Gastroesophageal sphincter (tissue), 4 donors: Measurements from ENCODE around the gene FBXL19. TPM values are rescaled to one million over a fixed set of nuclear protein-coding genes. Genes with fewer than 3 reads are reported as not detected.
A peak's percentile ranks its signal among the peaks of the same experiment; 100 is the strongest.
"Not testable (repeated sequence)": the region's sequence is repeated elsewhere in the genome, so short reads cannot be mapped to it uniquely, and the experiment has no call there.

Experiments used
- ATAC-seq: fragments of 150-250 bp; one replicate; pipeline ENCODE4 v1.9.1; 2016; ENCODE audit warnings: mild to moderate bottlenecking, moderate library complexity
- H3K27ac ChIP-seq, 4 donors: fragments of 200-600 bp; sonication (generic) in 3 of 4; 1 replicate in 3 of 4; 2 replicates in 1 of 4; pipeline ENCODE4 v1.5.1; 2016 to 2019
- H3K27me3 ChIP-seq: fragments of 200-600 bp; sonication (generic); one replicate; pipeline ENCODE4 v1.5.1; 2019
- H3K36me3 ChIP-seq, 2 donors: fragments of 200-600 bp; sonication (generic); one replicate each; pipeline ENCODE4 v1.5.1; 2019; ENCODE audit warnings: control low read depth in 1 of 2
- H3K4me1 ChIP-seq, 3 donors: fragments of 200-600 bp; sonication (generic); 1 replicate in 2 of 3; 2 replicates in 1 of 3; pipeline ENCODE4 v1.5.1; 2016 to 2019; ENCODE audit warnings: control low read depth in 2 of 3
- H3K4me3 ChIP-seq, 2 donors: fragments of 200-600 bp; sonication (generic); one replicate each; pipeline ENCODE4 v1.5.1; 2019; ENCODE audit warnings: mild to moderate bottlenecking in 1 of 2, moderate library complexity in 1 of 2
- H3K9me3 ChIP-seq, 3 donors: fragments of 200-600 bp; sonication (generic); one replicate each; pipeline ENCODE4 v1.5.1; 2017 to 2019; ENCODE audit warnings: control low read depth in 2 of 3
- EP300 ChIP-seq: sonication (generic); formaldehyde crosslinking; IDR thresholded peaks from one replicate; pipeline ENCODE4 v1.6.1; 2017; ENCODE audit warnings: antibody characterized with exemption, mild to moderate bottlenecking
- POLR2A ChIP-seq, 2 donors: fragments of 450-650 bp; IDR thresholded peaks; one replicate each; pipeline ENCODE4 v1.6.1; 2017; ENCODE audit warnings: antibody characterized with exemption in 2 of 2, mild to moderate bottlenecking in 2 of 2, moderate library complexity in 1 of 2
- POLR2AphosphoS5 ChIP-seq: sonication (generic); formaldehyde crosslinking; IDR thresholded peaks from one replicate; pipeline ENCODE4 v1.6.1; 2017; ENCODE audit warnings: antibody characterized with exemption
- WGBS, 2 donors: methylation state at CpG; one replicate each; pipeline ENCODE4 v1.1.5; 2018; ENCODE audit warnings: low coverage in 1 of 2; 5-methylcytosine and 5-hydroxymethylcytosine counted together
- total RNA-seq, 4 donors: library from RNA; depleted of rRNA; stranded (reverse); fragments of >200 nt; gene quantifications; one replicate each; pipeline ENCODE4 v1.1.0, GENCODE V29; 2016
- TF ChIP-seq, protein P1 (sequence below), 4 experiments: fragments of 200-600 bp in 2 of 4; fragments of 450-650 bp in 2 of 4; sonication (generic) in 1 of 4; IDR thresholded peaks; one replicate each; pipeline ENCODE4 v1.5.1; 2017 to 2019; ENCODE audit warnings: antibody characterized with exemption in 4 of 4, mild to moderate bottlenecking in 2 of 4, moderate library complexity in 2 of 4

The FBXL19 gene
- total RNA-seq, 4 donors from 2014 or later: 10.0 to 23.5 (median 11.9) TPM

DNA sequence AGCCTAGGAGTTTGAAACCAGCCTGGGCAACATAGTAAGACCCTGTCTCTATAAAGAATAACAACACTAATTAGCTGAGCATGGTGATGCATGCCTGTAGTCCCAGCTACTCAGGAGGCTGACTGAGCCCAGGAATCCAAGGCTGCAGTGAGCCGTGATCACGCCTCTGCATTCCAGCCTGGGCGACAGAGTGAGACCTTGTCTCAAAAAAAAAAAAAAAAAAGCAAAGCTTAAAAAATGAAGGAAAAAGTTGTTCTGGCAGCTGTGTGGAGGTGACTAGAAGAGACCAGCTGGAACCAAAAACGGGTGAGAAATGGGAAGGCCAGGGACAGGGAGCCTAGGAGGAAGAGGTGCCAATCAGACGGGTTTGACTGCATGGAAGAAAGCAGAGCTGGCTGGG is 33.7 kb upstream of the FBXL19 start:
- no peaks in the 10 kb centered on the region for H3K27me3 ChIP-seq
- H3K4me3 ChIP-seq: no peak overlapping the region
- peaks cover 0 to 79% of the 10 kb centered on the region in 2 donors for H3K36me3 ChIP-seq
- TF ChIP-seq EP300 (no peak), POLR2AphosphoS5 (no peak), POLR2A (IDR thresholded peaks at IDR 0.05) (no peak)
- TF ChIP-seq, protein P1, sequence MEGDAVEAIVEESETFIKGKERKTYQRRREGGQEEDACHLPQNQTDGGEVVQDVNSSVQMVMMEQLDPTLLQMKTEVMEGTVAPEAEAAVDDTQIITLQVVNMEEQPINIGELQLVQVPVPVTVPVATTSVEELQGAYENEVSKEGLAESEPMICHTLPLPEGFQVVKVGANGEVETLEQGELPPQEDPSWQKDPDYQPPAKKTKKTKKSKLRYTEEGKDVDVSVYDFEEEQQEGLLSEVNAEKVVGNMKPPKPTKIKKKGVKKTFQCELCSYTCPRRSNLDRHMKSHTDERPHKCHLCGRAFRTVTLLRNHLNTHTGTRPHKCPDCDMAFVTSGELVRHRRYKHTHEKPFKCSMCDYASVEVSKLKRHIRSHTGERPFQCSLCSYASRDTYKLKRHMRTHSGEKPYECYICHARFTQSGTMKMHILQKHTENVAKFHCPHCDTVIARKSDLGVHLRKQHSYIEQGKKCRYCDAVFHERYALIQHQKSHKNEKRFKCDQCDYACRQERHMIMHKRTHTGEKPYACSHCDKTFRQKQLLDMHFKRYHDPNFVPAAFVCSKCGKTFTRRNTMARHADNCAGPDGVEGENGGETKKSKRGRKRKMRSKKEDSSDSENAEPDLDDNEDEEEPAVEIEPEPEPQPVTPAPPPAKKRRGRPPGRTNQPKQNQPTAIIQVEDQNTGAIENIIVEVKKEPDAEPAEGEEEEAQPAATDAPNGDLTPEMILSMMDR (IDR thresholded peaks at IDR 0.05): no peak
- 69 to 79% methylated on average over 3 to 5 of the region's 5 CpGs for WGBS, 2 donors
- no peaks in the 10 kb centered on the region for H3K9me3 ChIP-seq
- no peak overlapping the region for H3K27ac ChIP-seq
- peaks cover 0 to 21% (median 13%) of the 10 kb centered on the region in 3 donors for H3K4me1 ChIP-seq
- ATAC-seq: no peak

DNA sequence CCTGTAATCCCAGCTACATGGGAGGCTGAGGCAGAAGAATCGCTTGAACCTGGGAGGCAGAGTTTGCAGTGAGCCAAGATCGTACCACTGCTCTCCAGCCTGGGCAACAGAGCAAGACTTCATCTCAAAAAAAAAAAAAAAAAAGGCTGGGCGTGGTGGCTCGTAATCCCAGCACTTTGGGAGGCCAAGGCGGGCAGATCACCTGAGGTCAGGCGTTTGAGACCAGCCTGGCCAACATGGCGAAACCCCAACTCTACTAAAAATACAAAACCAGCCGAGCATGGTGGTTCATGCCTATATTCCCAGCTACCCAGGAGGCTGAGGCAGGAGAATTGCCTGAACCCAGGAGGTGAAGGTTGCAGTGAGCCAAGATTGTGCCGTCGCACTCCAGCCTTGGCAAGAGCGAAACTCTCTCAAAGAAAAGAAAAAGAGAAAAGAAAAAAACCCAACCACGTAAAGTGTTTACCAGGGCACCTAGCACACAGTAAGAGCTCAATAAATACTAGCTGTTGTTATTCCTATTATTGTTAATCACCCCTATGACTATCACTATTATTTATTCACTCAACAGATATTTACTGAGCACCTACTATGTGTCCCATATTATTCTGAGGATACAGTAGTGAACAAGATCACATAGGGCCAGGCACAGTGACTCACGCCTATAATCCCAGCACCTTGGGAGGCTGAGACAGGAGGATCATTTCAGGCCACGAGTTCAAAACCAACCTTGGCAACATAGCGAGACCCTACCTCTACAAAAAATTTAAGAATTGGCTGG is 32.1 kb upstream of the FBXL19 start:
- not testable (repeated sequence) for H3K27ac ChIP-seq, H3K9me3 ChIP-seq, ATAC-seq, H3K27me3 ChIP-seq, H3K4me3 ChIP-seq
- H3K4me1 ChIP-seq: peaks cover 0 to 36% (median 22%) of the 10 kb centered on the region in 3 donors
- 89 to 94% methylated on average over 5 to 8 of the region's 15 CpGs for WGBS, 2 donors
- H3K36me3 ChIP-seq: peaks cover 0 to 64% of the 10 kb centered on the region in 2 donors

DNA sequence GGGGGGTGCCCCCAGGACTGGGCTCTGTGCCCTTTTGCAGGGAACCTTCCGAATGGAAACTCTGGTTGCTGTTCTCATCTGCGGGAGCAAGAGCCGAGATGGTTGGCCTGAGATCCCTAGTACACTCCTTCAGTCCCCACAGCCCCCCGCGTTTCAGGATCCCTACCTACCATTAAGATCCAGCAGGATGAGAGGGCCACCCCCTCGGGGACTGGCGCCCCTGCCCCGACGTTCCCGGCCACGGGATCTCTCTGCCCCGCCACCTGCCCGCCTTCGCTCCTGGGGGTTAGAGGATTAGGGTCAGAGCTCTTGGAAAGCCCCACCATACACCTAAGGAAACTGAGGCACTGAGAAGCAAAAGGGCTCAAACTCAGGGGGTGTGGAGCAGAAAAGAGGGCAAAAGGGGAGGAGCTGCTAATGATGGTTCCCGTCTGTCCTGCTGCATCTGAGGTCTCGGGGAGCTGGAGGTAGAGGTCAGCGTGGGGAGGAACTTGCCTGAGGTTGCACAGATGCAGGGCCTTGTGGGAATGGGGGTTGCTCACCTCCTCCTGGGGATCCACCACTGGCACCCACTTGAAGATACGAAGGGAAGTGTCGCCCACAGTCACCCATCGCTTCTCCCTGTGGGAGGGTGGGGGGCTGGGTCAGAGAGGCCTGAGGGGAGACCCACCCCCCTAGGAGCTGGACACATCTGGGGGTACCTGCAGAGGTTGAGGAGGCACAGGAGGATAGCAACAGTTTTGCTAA is 30.5 kb upstream of the FBXL19 start:
- WGBS, 2 donors: 17 to 90% methylated on average over 1 to 2 of the region's 20 CpGs
- Histone ChIP-seq H3K27ac (peak overlapping the region in 3 of 4 donors; percentile 97 to 99 (median 98)), H3K9me3 (no peaks in the 10 kb centered on the region), H3K4me3 (peak overlapping the region; percentile 79 to 86), H3K36me3 (peaks cover 0 to 48% of the 10 kb centered on the region in 2 donors), H3K27me3 (no peaks in the 10 kb centered on the region), H3K4me1 (peaks cover 0 to 44% (median 28%) of the 10 kb centered on the region in 3 donors)
- ATAC-seq: no peak
- TF ChIP-seq EP300 (no peak), POLR2A (IDR thresholded peaks at IDR 0.05) (no peak), POLR2AphosphoS5 (no peak)
- TF ChIP-seq, protein P1 (IDR thresholded peaks at IDR 0.05): no peak

DNA sequence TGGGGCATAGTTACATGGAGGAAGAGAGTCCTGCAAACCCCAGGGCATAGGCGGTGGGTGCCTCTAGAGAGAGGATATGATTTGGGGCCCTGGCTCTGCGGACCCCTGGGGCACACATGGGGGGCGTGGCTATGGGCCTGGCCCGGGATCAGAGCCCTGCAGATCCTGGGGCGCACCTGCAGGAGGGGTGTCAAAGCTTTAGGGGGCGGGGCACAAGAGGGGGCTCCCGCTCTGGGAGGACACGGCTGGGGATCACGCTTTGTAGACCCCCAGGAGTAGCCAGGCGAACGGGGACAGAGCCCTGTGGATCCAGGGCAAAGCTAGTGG is 30.0 kb upstream of the FBXL19 start:
- H3K9me3 ChIP-seq: no peaks in the 10 kb centered on the region
- ATAC-seq: no peak
- no CpG with 5 or more reads among the region's 11 CpGs for WGBS, 2 donors
- no peaks in the 10 kb centered on the region for H3K27me3 ChIP-seq
- peak overlapping the region; percentile 79 to 86 for H3K4me3 ChIP-seq
- peaks cover 0 to 44% (median 28%) of the 10 kb centered on the region in 3 donors for H3K4me1 ChIP-seq
- TF ChIP-seq, protein P1 (IDR thresholded peaks at IDR 0.05): no peak
- TF ChIP-seq POLR2A (IDR thresholded peaks at IDR 0.05) (no peak), POLR2AphosphoS5 (no peak), EP300 (no peak)
- H3K27ac ChIP-seq: peak overlapping the region; percentile 89 to 99 (median 98)
- H3K36me3 ChIP-seq: peaks cover 0 to 42% of the 10 kb centered on the region in 2 donors

DNA sequence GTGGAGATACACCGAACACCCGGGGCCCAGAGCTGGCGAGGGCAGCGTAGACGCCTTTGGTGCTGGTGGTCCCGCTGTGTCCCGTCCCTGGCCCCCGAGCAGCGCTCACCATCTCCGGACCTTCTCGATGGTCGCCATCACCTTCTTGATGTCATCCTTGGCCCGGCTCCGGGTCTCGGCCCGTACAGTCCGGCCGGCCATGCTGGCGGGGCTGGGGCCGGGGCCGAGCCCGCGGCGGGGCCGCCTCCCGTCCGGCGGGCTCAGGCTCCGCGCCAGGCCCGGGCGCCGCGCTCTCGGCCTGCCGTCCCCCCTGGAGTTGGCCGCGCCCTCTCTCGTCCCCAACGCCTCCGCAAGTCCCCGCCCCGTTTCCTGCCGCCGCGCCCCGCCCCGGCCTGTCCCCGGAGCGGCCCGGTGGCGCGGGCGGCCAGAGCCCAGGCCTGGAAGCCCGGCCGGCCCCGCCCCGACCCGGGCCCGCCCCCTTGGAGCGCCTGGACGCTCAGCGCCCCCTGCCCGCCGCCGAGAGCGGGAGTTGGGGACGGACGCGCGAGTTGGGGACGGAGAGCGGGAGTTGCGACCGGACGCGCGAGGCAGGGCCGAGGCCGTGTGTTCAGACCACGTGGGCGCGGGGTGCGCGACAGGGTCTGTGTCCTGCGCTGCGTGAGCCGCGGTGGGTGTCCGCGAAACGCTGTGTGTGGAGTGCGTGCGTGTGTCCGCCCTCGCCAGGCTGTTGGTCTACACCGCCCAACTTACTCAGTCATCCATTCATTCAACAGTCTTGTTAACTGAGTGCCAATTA is 29.4 kb upstream of the FBXL19 start, which contains the start of gene BCL7C:
TSS of gene BCL7C (minus strand) at position 334 of the 796 bp plus-strand sequence. CDS start at position 201, 133 bp downstream.
- Histone ChIP-seq H3K27ac (peak within 1 kb of the TSS; percentile 89 to 99 (median 98)), H3K4me3 (peak within 1 kb of the TSS; percentile 79 to 86), H3K27me3 (no peaks in the 10 kb centered on the region), H3K9me3 (no peaks in the 10 kb centered on the region), H3K36me3 (peaks cover 0 to 37% of the 10 kb centered on the region in 2 donors), H3K4me1 (peaks cover 0 to 44% (median 28%) of the 10 kb centered on the region in 3 donors)
- WGBS, 2 donors: no CpG with 5 or more reads among the region's 97 CpGs
- peak; percentile 84 for ATAC-seq
- TF ChIP-seq POLR2A (IDR thresholded peaks at IDR 0.05): peak; percentile 52 to 89
- peak; percentile 25 for TF ChIP-seq POLR2AphosphoS5
- no peak for TF ChIP-seq EP300
- TF ChIP-seq, protein P1 (IDR thresholded peaks at IDR 0.05): peak in 3 of 4 experiments; percentile 49 to 75 (median 57)
